H9 (cell line): Measurements from ENCODE around the gene GGACT. TPM values are rescaled to one million over a fixed set of nuclear protein-coding genes. Genes with fewer than 3 reads are reported as not detected.

Experiments used
- DNase-seq: peaks from one replicate; pipeline ENCODE4 v3.0.0-alpha.2; 2017
- H2AFZ ChIP-seq: one replicate; pipeline ENCODE4 v1.6.1; 2013; ENCODE audit warnings: mild to moderate bottlenecking, low read length, control low read depth, moderate library complexity
- H2AK5ac ChIP-seq: 2 replicates; pipeline ENCODE4 v1.6.1; 2013; ENCODE audit warnings: low read length, control low read depth, mixed read lengths; ENCODE audit not compliant: insufficient read length
- H2BK120ac ChIP-seq: one replicate; pipeline ENCODE4 v1.6.1; 2013; ENCODE audit warnings: low read depth, mild to moderate bottlenecking, low read length, control low read depth, inconsistent platforms; ENCODE audit not compliant: poor library complexity, severe bottlenecking
- H2BK12ac ChIP-seq: 2 replicates; pipeline ENCODE4 v1.6.1; 2013; ENCODE audit warnings: low read length, control low read depth, mixed read lengths, low read depth; ENCODE audit not compliant: insufficient read length
- H2BK15ac ChIP-seq: 2 replicates; pipeline ENCODE4 v1.6.1; 2013; ENCODE audit warnings: low read depth, low read length, control low read depth
- H2BK20ac ChIP-seq: one replicate; pipeline ENCODE4 v1.6.1; 2013; ENCODE audit warnings: low read depth, mild to moderate bottlenecking, low read length, control low read depth, inconsistent platforms; ENCODE audit not compliant: poor library complexity, severe bottlenecking
- H2BK5ac ChIP-seq: 2 replicates; pipeline ENCODE4 v1.6.1; 2013; ENCODE audit warnings: low read length, control low read depth, mixed read lengths; ENCODE audit not compliant: insufficient read length
- H3K14ac ChIP-seq: 2 replicates; pipeline ENCODE4 v1.6.1; 2013; ENCODE audit warnings: low read length, control low read depth; ENCODE audit not compliant: insufficient read depth
- H3K18ac ChIP-seq: 2 replicates; pipeline ENCODE4 v1.6.1; 2013; ENCODE audit warnings: low read depth, mild to moderate bottlenecking, mixed read lengths, low read length, control low read depth; ENCODE audit not compliant: insufficient read length
- H3K23ac ChIP-seq: 2 replicates; pipeline ENCODE4 v1.6.1; 2013; ENCODE audit warnings: low read length, control low read depth, mixed read lengths, low read depth; ENCODE audit not compliant: insufficient read length
- H3K23me2 ChIP-seq: 2 replicates; pipeline ENCODE4 v1.6.1; 2013; ENCODE audit warnings: low read depth, mild to moderate bottlenecking, mixed read lengths, low read length, control low read depth; ENCODE audit not compliant: insufficient read length, poor library complexity, severe bottlenecking
- H3K27ac ChIP-seq: 2 replicates; pipeline ENCODE4 v1.5.1; 2013; ENCODE audit warnings: low read length, control low read depth, mixed read lengths, low read depth; ENCODE audit not compliant: insufficient read length
- H3K27me3 ChIP-seq: 2 replicates; pipeline ENCODE4 v1.6.1; 2013; ENCODE audit warnings: low read length, control low read depth, inconsistent platforms; ENCODE audit not compliant: insufficient read depth
- H3K4ac ChIP-seq: 2 replicates; pipeline ENCODE4 v1.6.1; 2013; ENCODE audit warnings: low read depth, mild to moderate bottlenecking, control low read depth, inconsistent platforms, low read length, moderate library complexity
- H3K4me1 ChIP-seq: 2 replicates; pipeline ENCODE4 v1.6.1; 2013; ENCODE audit warnings: low read length, control low read depth, inconsistent platforms; ENCODE audit not compliant: insufficient read depth
- H3K4me2 ChIP-seq: 2 replicates; pipeline ENCODE4 v1.6.1; 2013; ENCODE audit warnings: low read length, control low read depth, mixed read lengths; ENCODE audit not compliant: insufficient read length, insufficient read depth
- H3K56ac ChIP-seq: 2 replicates; pipeline ENCODE4 v1.6.1; 2013; ENCODE audit warnings: low read depth, mild to moderate bottlenecking, mixed read lengths, low read length, control low read depth; ENCODE audit not compliant: insufficient read length
- H3K79me1 ChIP-seq: 2 replicates; pipeline ENCODE4 v1.6.1; 2013; ENCODE audit warnings: low read depth, mild to moderate bottlenecking, moderate library complexity, low read length, control low read depth, inconsistent platforms; ENCODE audit not compliant: insufficient read depth, poor library complexity, severe bottlenecking
- H3K79me2 ChIP-seq: 2 replicates; pipeline ENCODE4 v1.6.1; 2013; ENCODE audit warnings: low read length, control low read depth, inconsistent platforms; ENCODE audit not compliant: insufficient read depth
- H3K9ac ChIP-seq: 2 replicates; pipeline ENCODE4 v1.6.1; 2013; ENCODE audit warnings: low read length, control low read depth, mixed read lengths; ENCODE audit not compliant: insufficient read length; ENCODE audit errors: extremely low read depth
- H3K9me3 ChIP-seq: one replicate; pipeline ENCODE4 v1.6.1; 2013; ENCODE audit warnings: low read depth, low read length, inconsistent platforms; ENCODE audit not compliant: control insufficient read depth
- H3T11ph ChIP-seq: one replicate; pipeline ENCODE4 v1.6.1; 2013; ENCODE audit warnings: mild to moderate bottlenecking, low read length, control low read depth, inconsistent platforms
- H4K20me1 ChIP-seq: one replicate; pipeline ENCODE4 v1.6.1; 2013; ENCODE audit not compliant: control insufficient read depth, insufficient read length, insufficient read depth
- H4K5ac ChIP-seq: 2 replicates; pipeline ENCODE4 v1.6.1; 2013; ENCODE audit warnings: low read depth, mild to moderate bottlenecking, mixed read lengths, low read length, control low read depth; ENCODE audit not compliant: insufficient read length
- H4K8ac ChIP-seq: replicated peaks from 2 replicates; pipeline ENCODE4 v1.6.1; 2013; ENCODE audit warnings: low read length, control low read depth, mixed read lengths, low read depth; ENCODE audit not compliant: insufficient read length
- H4K91ac ChIP-seq: 2 replicates; pipeline ENCODE4 v1.6.1; 2013; ENCODE audit warnings: low read depth, mild to moderate bottlenecking, moderate library complexity, mixed read lengths, low read length, control low read depth; ENCODE audit not compliant: insufficient read length
- H3K27ac Mint-ChIP-seq, 3 experiments: 2 replicates in 2 of 3; 3 replicates in 1 of 3; pipeline ENCODE4 v1.8.0; 2020 to 2021; ENCODE audit warnings: mixed read lengths in 3 of 3, mild to moderate bottlenecking in 1 of 3, moderate library complexity in 1 of 3
- H3K27me3 Mint-ChIP-seq: 2 replicates; pipeline ENCODE4 v1.8.0; 2021; ENCODE audit warnings: low read depth, mild to moderate bottlenecking, moderate library complexity, mixed read lengths
- H3K36me3 Mint-ChIP-seq, 3 experiments: 2 replicates in 2 of 3; 3 replicates in 1 of 3; pipeline ENCODE4 v1.8.0; 2020 to 2021; ENCODE audit warnings: low read depth in 3 of 3, mixed read lengths in 3 of 3; ENCODE audit not compliant: insufficient read depth in 1 of 3
- H3K4me1 Mint-ChIP-seq, 2 experiments: 2 replicates each; pipeline ENCODE4 v1.8.0; 2020; ENCODE audit warnings: mixed read lengths in 2 of 2
- H3K4me3 Mint-ChIP-seq, 2 experiments: 2 replicates in 1 of 2; 3 replicates in 1 of 2; pipeline ENCODE4 v1.8.0; 2020 to 2021; ENCODE audit warnings: mild to moderate bottlenecking in 2 of 2, mixed read lengths in 2 of 2, moderate library complexity in 1 of 2
- H3K9me3 Mint-ChIP-seq, 2 experiments: 2 replicates in 1 of 2; 3 replicates in 1 of 2; pipeline ENCODE4 v1.8.0; 2020; ENCODE audit warnings: mild to moderate bottlenecking in 2 of 2, mixed read lengths in 2 of 2, moderate library complexity in 1 of 2
- WGBS: extraction: QIAGEN DNeasy Blood & Tissue Kit; methylation state at CpG from one replicate; pipeline ENCODE4 v1.1.7; 2013; ENCODE audit warnings: missing lambda C conversion rate, low lambda C conversion rate, mixed read lengths; ENCODE audit not compliant: insufficient read length; ENCODE audit errors: extremely low coverage; 5-methylcytosine and 5-hydroxymethylcytosine counted together
- total RNA-seq: library from RNA; stranded (reverse); gene quantifications from 2 replicates; pipeline ENCODE4 v1.2.1, GENCODE V29; 2021
- TF ChIP-seq, protein P1 (sequence below): fragments of 200-600 bp; sonication (generic); conservative IDR thresholded peaks from 3 replicates; pipeline ENCODE4 v1.8.0; 2021; ENCODE audit warnings: antibody characterized with exemption, mild to moderate bottlenecking

Gene GGACT
- total RNA-seq, 1 experiment from 2014 or later = 1.3 TPM

GRCh38 chr13:100561158-100561499 is 27.5 kb downstream of the GGACT start:
- Histone ChIP-seq H3K23ac (no peak overlapping the region), H3T11ph (no peak overlapping the region), H3K9ac (no peak overlapping the region), H3K23me2 (no peaks in the 10 kb centered on the region), H3K4me2 (no peak overlapping the region), H2BK120ac (no peak overlapping the region), H4K20me1 (no peaks in the 10 kb centered on the region), H3K9me3 (no peaks in the 10 kb centered on the region), H4K5ac (no peak overlapping the region), H3K14ac (no peak overlapping the region), H2AFZ (no peak overlapping the region), H3K79me2 (no peaks in the 10 kb centered on the region), H3K27ac (no peak overlapping the region), H2BK15ac (no peak overlapping the region), H4K8ac (no peak overlapping the region), H2BK5ac (no peak overlapping the region), H4K91ac (no peak overlapping the region), H3K79me1 (no peaks in the 10 kb centered on the region), H3K56ac (no peak overlapping the region), H2AK5ac (no peak overlapping the region), H3K18ac (no peak overlapping the region), H3K4me1 (no peaks in the 10 kb centered on the region; the same call in 1 of the 2 replicates), H3K27me3 (no peaks in the 10 kb centered on the region), H3K4ac (no peak overlapping the region), H2BK20ac (no peak overlapping the region), H2BK12ac (no peak overlapping the region)
- H3K4me1 Mint-ChIP-seq = peaks cover 3% of the 10 kb centered on the region in 2 experiments; a peak in 3 of 4 replicates
- no CpG with 5 or more reads among the region's 2 CpGs for WGBS
- TF ChIP-seq, protein P1, sequence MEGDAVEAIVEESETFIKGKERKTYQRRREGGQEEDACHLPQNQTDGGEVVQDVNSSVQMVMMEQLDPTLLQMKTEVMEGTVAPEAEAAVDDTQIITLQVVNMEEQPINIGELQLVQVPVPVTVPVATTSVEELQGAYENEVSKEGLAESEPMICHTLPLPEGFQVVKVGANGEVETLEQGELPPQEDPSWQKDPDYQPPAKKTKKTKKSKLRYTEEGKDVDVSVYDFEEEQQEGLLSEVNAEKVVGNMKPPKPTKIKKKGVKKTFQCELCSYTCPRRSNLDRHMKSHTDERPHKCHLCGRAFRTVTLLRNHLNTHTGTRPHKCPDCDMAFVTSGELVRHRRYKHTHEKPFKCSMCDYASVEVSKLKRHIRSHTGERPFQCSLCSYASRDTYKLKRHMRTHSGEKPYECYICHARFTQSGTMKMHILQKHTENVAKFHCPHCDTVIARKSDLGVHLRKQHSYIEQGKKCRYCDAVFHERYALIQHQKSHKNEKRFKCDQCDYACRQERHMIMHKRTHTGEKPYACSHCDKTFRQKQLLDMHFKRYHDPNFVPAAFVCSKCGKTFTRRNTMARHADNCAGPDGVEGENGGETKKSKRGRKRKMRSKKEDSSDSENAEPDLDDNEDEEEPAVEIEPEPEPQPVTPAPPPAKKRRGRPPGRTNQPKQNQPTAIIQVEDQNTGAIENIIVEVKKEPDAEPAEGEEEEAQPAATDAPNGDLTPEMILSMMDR = no peak
- H3K36me3 Mint-ChIP-seq = peaks cover 4 to 7% (median 7%) of the 10 kb centered on the region in 3 experiments; a peak in 5 of 7 replicates
- H3K9me3 Mint-ChIP-seq = peaks cover 4 to 5% of the 10 kb centered on the region in 2 experiments; a peak in 3 of 5 replicates
- no peak overlapping the region for H3K4me3 Mint-ChIP-seq
- H3K27ac Mint-ChIP-seq = no peak overlapping the region
- DNase-seq = no peak
- H3K27me3 Mint-ChIP-seq = peaks cover 2% of the 10 kb centered on the region
